ENCODE measurements around the gene DAB2. TPM values are rescaled to one million over a fixed set of nuclear protein-coding genes. Genes with fewer than 3 reads are reported as not detected.

DAB2 gene
- polyA plus RNA-seq, 1 experiment: 206 TPM

DNA sequence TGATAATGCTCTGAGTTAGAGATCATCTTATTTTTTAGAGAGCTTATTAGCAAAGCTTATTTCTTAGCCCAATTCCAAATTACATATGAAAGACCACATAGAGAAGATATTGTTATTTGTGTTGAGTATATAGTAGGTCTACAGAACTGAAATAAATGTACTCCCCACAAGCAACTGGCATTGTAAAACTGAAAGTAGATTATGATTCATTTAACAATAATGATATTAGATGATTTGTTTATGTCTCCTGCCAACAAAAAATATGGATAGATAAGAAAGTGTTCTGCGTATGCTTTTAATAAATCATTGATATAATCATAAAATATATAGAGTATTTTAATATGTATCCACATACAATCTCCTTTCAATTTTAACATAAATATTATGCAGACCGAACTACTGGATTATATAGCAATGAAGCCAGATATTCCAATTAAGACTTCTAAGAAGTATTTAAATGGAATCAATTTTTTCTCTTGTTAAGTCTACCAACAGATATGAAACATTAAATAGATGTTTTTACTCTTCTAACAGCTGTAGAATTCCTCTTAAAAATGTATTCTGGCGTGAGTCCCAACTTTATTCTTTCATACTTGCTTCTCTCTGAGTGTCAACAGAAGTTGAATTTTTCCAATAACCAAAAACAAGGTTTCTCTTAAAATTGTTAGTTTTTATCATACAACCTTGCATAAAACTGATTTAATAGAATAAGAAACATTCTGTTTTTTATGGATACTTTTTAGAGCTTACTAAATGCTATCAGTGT lies 15.6 kb upstream of the DAB2 start:
- POLR2A ChIA-PET: interaction anchor here (2.2 kb wide), 1 partner anchor 16 kb away, joined by 15 read pairs; the partner anchor contains the start of gene DAB2
- Histone ChIP-seq H3K27me3 (ENCODE audit: control insufficient read depth, insufficient read depth, low read length) (no peaks in the 10 kb centered on the region), H3K9me3 (ENCODE audit: control insufficient read depth, insufficient read depth, low read length) (no peaks in the 10 kb centered on the region), H3K4me3 (ENCODE audit: low read depth, low read length) (no peak overlapping the region), H3K27ac (ENCODE audit: low read depth, low read length) (no peak overlapping the region)
- no peak for DNase-seq (ENCODE audit: low read depth, low spot score)
- CTCF ChIA-PET: interaction anchor here (2.3 kb wide), 1 partner anchor 15 kb away, joined by 7 read pairs; no protein-coding TSS in a partner anchor
- TF ChIP-seq, protein P1, sequence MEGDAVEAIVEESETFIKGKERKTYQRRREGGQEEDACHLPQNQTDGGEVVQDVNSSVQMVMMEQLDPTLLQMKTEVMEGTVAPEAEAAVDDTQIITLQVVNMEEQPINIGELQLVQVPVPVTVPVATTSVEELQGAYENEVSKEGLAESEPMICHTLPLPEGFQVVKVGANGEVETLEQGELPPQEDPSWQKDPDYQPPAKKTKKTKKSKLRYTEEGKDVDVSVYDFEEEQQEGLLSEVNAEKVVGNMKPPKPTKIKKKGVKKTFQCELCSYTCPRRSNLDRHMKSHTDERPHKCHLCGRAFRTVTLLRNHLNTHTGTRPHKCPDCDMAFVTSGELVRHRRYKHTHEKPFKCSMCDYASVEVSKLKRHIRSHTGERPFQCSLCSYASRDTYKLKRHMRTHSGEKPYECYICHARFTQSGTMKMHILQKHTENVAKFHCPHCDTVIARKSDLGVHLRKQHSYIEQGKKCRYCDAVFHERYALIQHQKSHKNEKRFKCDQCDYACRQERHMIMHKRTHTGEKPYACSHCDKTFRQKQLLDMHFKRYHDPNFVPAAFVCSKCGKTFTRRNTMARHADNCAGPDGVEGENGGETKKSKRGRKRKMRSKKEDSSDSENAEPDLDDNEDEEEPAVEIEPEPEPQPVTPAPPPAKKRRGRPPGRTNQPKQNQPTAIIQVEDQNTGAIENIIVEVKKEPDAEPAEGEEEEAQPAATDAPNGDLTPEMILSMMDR (IDR thresholded peaks at IDR 0.05; ENCODE audit: low read depth, low read length): no peak

DNA sequence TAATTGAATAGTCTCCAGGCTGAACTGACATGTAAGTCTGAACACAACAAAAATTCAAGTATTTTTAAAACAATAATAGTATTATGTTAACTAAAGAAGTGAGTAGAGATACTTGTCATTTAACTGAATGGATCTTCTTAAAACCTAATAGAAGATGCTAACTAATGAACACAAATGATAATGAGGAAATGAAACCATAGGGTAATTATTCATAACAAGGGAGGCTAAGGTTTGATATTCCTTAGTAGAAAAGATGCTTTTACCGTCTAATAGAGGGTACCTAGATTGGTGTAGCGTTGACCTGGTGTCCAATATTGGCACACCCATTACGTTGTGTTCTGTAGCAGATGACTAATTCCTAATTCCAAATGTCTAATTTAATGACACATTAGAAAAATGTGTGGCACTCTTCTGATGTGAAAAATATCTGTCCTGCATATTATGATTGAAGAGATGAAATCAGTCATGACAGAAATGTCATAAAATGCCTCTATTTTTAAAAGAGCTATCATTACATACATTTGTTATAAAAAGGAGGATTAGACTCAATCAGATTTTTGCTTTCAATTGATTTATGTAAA lies 14.9 kb upstream of the DAB2 start:
- ChIA-PET POLR2A (interaction anchor here (2.2 kb wide), 1 partner anchor 15 kb away, joined by 15 read pairs; the partner anchor contains the start of gene DAB2), CTCF (interaction anchor here (2.3 kb wide), 1 partner anchor 14 kb away, joined by 7 read pairs; no protein-coding TSS in a partner anchor)

DNA sequence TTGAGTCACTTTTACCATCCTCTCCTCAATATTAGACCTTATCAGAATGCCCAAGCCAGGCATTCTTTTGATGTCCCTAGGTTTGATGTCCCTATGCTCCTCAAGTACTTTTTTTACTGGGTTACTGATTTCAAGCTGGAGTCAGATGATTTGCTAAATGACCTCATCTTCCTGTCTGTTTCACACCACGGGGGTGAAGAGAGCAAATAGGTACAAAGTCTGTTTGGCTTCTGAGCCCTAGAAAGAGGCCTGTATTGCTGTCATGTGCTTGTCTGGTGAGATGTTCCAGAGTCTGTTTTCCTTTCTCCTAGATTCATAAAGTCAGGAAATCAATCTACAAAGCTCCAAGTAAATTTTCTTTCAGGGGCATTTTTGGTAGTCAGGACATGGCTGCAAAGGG lies 12.7 kb upstream of the DAB2 start:
- TF ChIP-seq, protein P1 (IDR thresholded peaks at IDR 0.05; ENCODE audit: low read depth, low read length): no peak
- H3K9me3 ChIP-seq (ENCODE audit: control insufficient read depth, insufficient read depth, low read length): no peaks in the 10 kb centered on the region
- ChIA-PET CTCF (interaction anchor here (0.7 kb wide), 1 partner anchor 111 kb away, joined by 3 read pairs; no protein-coding TSS in a partner anchor), POLR2A (interaction anchor here (0.6 kb wide), 1 partner anchor 13 kb away, joined by 3 read pairs; the partner anchor contains the start of gene DAB2)
- no peaks in the 10 kb centered on the region for H3K27me3 ChIP-seq (ENCODE audit: control insufficient read depth, insufficient read depth, low read length)
- H3K4me3 ChIP-seq (ENCODE audit: low read depth, low read length): no peak overlapping the region
- no peak overlapping the region for H3K27ac ChIP-seq (ENCODE audit: low read depth, low read length)
- no peak for DNase-seq (ENCODE audit: low read depth, low spot score)

More for the DNA sequence above, 14.9 kb upstream of the DAB2 start:
- TF ChIP-seq, protein P1 (IDR thresholded peaks at IDR 0.05; ENCODE audit: low read depth, low read length): no peak
- H3K9me3 ChIP-seq (ENCODE audit: control insufficient read depth, insufficient read depth, low read length): no peaks in the 10 kb centered on the region
- H3K27ac ChIP-seq (ENCODE audit: low read depth, low read length): no peak overlapping the region
- no peak for DNase-seq (ENCODE audit: low read depth, low spot score)
- no peaks in the 10 kb centered on the region for H3K27me3 ChIP-seq (ENCODE audit: control insufficient read depth, insufficient read depth, low read length)
- H3K4me3 ChIP-seq (ENCODE audit: low read depth, low read length): no peak overlapping the region

DNA sequence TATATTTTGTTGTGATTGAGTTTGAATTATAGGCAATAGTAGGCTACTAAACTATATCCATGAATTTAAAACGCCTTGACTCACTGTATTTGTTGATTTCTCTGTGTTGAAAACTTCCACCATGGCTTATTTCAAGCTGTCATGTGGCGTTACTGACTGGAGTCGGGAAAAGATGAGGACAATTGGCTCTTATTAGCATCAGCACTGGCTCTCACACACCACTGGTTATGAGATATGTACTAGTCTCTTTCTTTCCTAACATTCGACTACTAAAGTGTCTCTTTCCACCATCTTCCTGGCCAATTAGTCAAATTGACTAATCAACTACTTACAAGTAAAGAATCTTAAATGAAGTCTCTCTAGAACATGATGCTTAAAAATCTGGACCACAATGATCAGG lies 9.1 kb upstream of the DAB2 start:
- Histone ChIP-seq H3K27me3 (ENCODE audit: control insufficient read depth, insufficient read depth, low read length) (no peaks in the 10 kb centered on the region), H3K27ac (ENCODE audit: low read depth, low read length) (no peak overlapping the region), H3K9me3 (ENCODE audit: control insufficient read depth, insufficient read depth, low read length) (peaks cover 3% of the 10 kb centered on the region; the same call in 1 of the 2 replicates), H3K4me3 (ENCODE audit: low read depth, low read length) (no peak overlapping the region)
- CTCF ChIA-PET: interaction anchor here (1.7 kb wide), 1 partner anchor 9 kb away, joined by 6 read pairs; the partner anchor contains the start of gene DAB2
- POLR2A ChIA-PET: no interaction called here
- TF ChIP-seq, protein P1 (IDR thresholded peaks at IDR 0.05; ENCODE audit: low read depth, low read length): no peak
- DNase-seq (ENCODE audit: low read depth, low spot score): no peak

All from AG04450 (cell line).